Spleen (tissue), 7 donors: Measurements from ENCODE around the gene RORC.

Experiments
- CTCF ChIP-seq, 11 experiments: fragments of 200-600 bp in 7 of 11; fragments of 450-650 bp in 4 of 11; sonication (generic) in 4 of 11; IDR thresholded peaks in 8 of 11; conservative IDR thresholded peaks in 3 of 11; 1 replicate in 7 of 11; 2 replicates in 4 of 11; pipeline versions ENCODE4 v1.4.0 to v1.8.0; 2016 to 2021; ENCODE audit warnings: antibody characterized with exemption in 11 of 11, inconsistent platforms in 4 of 11, mild to moderate bottlenecking in 1 of 11
- POLR2A ChIP-seq, 3 donors: fragments of 450-650 bp; IDR thresholded peaks; one replicate each; pipeline ENCODE4 v1.5.1; 2017; ENCODE audit warnings: antibody characterized with exemption in 3 of 3, mild to moderate bottlenecking in 1 of 3
- POLR2AphosphoS5 ChIP-seq, 3 donors: sonication (generic); formaldehyde crosslinking; IDR thresholded peaks; one replicate each; pipeline ENCODE4 v1.5.1; 2017; ENCODE audit warnings: antibody characterized with exemption in 3 of 3
- donor health status: DM: no; HTN: no; CAD: no; lungs with moderate emphysema.
- donor health status: DM: no; HTN: no; CAD: no.
- donor health status: DM: no; HTN: no; CAD: no.

- no peak for TF ChIP-seq CTCF (IDR thresholded peaks at IDR 0.05 in 8 of 11, conservative IDR thresholded peaks at IDR 0.05 in 3 of 11)
- TF ChIP-seq POLR2AphosphoS5 (IDR thresholded peaks at IDR 0.05), result no peak
- no peak for TF ChIP-seq POLR2A (IDR thresholded peaks at IDR 0.05)
These were observed 847 bp upstream of the RORC start for GRCh38 chr1:151832318-151832980.
